AG04450 (cell line): ENCODE measurements around the gene AK5. TPM values are rescaled to one million over a fixed set of nuclear protein-coding genes. Genes with fewer than 3 reads are reported as not detected.

ENCODE experiments used
- CTCF ChIA-PET: fragments of 300-600, 350-600 bp; formaldehyde crosslinking; extraction: SDS; loops from one replicate; lab custom pipeline; 2022; ENCODE audit warnings: antibody characterized with exemption, inconsistent platforms; lab: Charles Lee
- POLR2A ChIA-PET: fragments of 350-600 bp; formaldehyde crosslinking; extraction: SDS; loops from one replicate; lab custom pipeline; 2021; ENCODE audit warnings: antibody characterized with exemption, inconsistent platforms; lab: Yijun Ruan, JAX
- DNase-seq: peaks from one replicate; pipeline ENCODE4 v3.0.0-alpha.2; 2011; ENCODE audit warnings: low read depth, low spot score
- H3K27ac ChIP-seq: one replicate; pipeline ENCODE4 v1.5.1; 2012; ENCODE audit warnings: low read depth, low read length, control low read depth
- H3K27me3 ChIP-seq: one replicate; pipeline ENCODE4 v1.6.0; 2012; ENCODE audit warnings: low read length; ENCODE audit not compliant: control insufficient read depth, insufficient read depth
- H3K4me3 ChIP-seq: 2 replicates; pipeline ENCODE4 v1.5.1; 2011; ENCODE audit warnings: mild to moderate bottlenecking, low read depth, low read length, control low read depth
- H3K9me3 ChIP-seq: 2 replicates; pipeline ENCODE4 v1.5.1; 2012; ENCODE audit warnings: low read length; ENCODE audit not compliant: control insufficient read depth, insufficient read depth
- CTCF ChIP-seq: IDR thresholded peaks from 2 replicates; pipeline ENCODE4 v1.5.1; 2011; ENCODE audit warnings: low read depth, low read length, control low read depth, inconsistent platforms
- polyA plus RNA-seq: library from polyadenylated mRNA; depleted of rRNA; stranded (reverse); fragments of >200 nt; gene quantifications from 2 replicates; pipeline ENCODE4 v1.2.3, GENCODE V29; 2011

Gene AK5
- polyA plus RNA-seq, 1 experiment: 45.1 TPM

GRCh38 chr1:77378723-77379535 lies 97.1 kb downstream of the AK5 start:
- no peak for TF ChIP-seq CTCF
- peak; percentile 37 for DNase-seq
- Histone ChIP-seq H3K4me3 (no peak overlapping the region), H3K27me3 (no peaks in the 10 kb centered on the region), H3K27ac (peak overlapping the region; percentile 35), H3K9me3 (no peaks in the 10 kb centered on the region)
- ChIA-PET POLR2A (no interaction called here), CTCF (interaction anchor here (1.1 kb wide), 1 partner anchor 155 kb away, joined by 10 read pairs; no protein-coding TSS in a partner anchor)

- no peak for DNase-seq
- Histone ChIP-seq H3K4me3 (no peak overlapping the region), H3K27me3 (no peaks in the 10 kb centered on the region), H3K9me3 (no peaks in the 10 kb centered on the region), H3K27ac (no peak overlapping the region)
- POLR2A ChIA-PET: interaction anchor here (1.1 kb wide), 1 partner anchor 12 kb away, joined by 3 read pairs; no protein-coding TSS in a partner anchor
- TF ChIP-seq CTCF: no peak
- CTCF ChIA-PET: no interaction called here
These were observed 100.5 kb downstream of the AK5 start for GRCh38 chr1:77382366-77382765.

- H3K27me3 ChIP-seq: no peaks in the 10 kb centered on the region
- CTCF ChIA-PET: no interaction called here
- TF ChIP-seq CTCF: no peak
These were observed 101.4 kb downstream of the AK5 start for GRCh38 chr1:77383236-77383635.

DNA sequence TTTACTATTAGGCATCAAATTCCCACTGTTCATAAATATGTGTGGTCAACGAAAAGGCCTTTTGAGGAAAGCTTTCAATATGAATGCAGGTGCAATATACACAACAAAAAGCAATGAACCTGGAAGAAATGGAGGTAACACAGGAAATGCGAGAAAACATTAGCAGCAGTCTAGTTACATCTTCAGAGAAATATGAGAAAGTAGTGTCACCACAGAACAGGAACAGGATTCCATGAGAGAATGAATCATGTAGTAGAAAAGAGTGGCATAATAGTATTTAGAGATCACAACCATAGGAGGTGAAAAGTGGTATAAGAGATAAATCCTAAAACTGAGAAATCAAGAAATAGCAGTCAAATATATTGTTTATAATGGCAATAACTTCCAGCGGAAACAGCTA lies 103.7 kb downstream of the AK5 start:
- ChIA-PET CTCF (no interaction called here), POLR2A (no interaction called here)
- DNase-seq: no peak

More at GRCh38 chr1:77383236-77383635, 101.4 kb downstream of the AK5 start:
- Histone ChIP-seq H3K27ac (no peak overlapping the region), H3K4me3 (no peak overlapping the region), H3K9me3 (no peaks in the 10 kb centered on the region)
- no peak for DNase-seq
- POLR2A ChIA-PET: no interaction called here

More for the DNA sequence above, 103.7 kb downstream of the AK5 start:
- no peak for TF ChIP-seq CTCF
- Histone ChIP-seq H3K27me3 (no peaks in the 10 kb centered on the region), H3K9me3 (no peaks in the 10 kb centered on the region), H3K4me3 (no peak overlapping the region), H3K27ac (no peak overlapping the region)
